ENCODE data around the gene TIGD3. TPM values are rescaled to one million over a fixed set of nuclear protein-coding genes. Genes with fewer than 3 reads are reported as not detected.

The TIGD3 gene
- total and polyA plus RNA-seq, 12 donors: 0.11 to 0.87 (median 0.33) TPM; not detected in 2

GRCh38 chr11:65311170-65311678 lies 43.3 kb upstream of the TIGD3 start:
- intact Hi-C loops (cut with DNase I): no loop called here
- Histone ChIP-seq H3K4me3 (no peak overlapping the region), H3K27me3 (peaks cover 0 to 10% (median 0%) of the 10 kb centered on the region in 7 donors), H3K27ac (peak overlapping the region in 2 of 10 donors; percentile 19 to 41), H3K4me1 (peaks cover 7 to 76% (median 49%) of the 10 kb centered on the region in 9 donors), H3K9me3 (no peaks in the 10 kb centered on the region), H3K36me3 (no peaks in the 10 kb centered on the region)
- ATAC-seq (peak in 1 of 8 donors; percentile 0), DNase-seq (peak in 1 of 2 donors; percentile 30)
- TF ChIP-seq CTCF (IDR thresholded peaks at IDR 0.05): no peak
- WGBS, 2 donors: 80 to 85% methylated on average over 5 of the region's 5 CpGs

DNA sequence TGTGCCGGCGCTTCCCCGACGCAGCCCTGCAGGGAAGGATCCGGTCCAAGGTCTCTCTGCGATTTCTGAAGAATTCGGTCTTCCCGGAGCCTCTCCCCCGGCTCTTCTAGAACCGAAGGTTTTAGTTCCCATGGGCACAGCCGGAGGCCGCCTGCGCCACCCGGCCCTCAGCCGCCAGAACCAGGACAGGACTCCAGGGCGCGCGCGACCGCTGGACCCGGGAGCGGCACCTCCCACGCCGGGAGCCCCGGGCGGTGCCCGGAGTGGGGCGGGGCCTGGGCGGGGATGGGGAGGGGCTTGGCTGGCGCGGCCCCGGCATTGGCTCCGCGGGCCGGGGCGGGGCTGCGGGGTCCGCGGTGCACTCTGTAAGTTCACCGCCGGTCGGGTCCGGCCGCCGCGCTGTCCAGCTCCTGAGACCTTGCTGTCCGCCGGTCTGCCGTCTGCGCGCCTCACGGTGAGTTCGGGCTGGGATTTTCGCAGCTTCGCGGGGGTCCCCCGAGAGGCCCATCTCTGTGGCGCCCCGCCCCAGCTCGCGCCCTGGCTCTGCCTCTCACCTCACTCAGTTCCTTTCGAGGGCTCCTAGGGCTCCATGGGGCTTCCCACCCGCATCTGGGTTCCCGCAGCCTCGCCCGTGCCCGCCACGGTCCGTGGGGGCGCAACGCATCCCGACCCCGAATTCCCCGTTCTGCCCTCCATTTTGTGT lies 39.9 kb upstream of the TIGD3 start, which contains the start of gene CDC42EP2:
Gene CDC42EP2 (plus strand): TSS at position 366 of the 703 bp plus-strand sequence. CDS start 6,033 bp downstream, outside the sequence.
- DNase-seq (peak; percentile 86 to 93), ATAC-seq (peak; percentile 87 to 97 (median 88))
- 1% methylated on average over 61 to 74 of the region's 74 CpGs for WGBS, 2 donors
- intact Hi-C loops (cut with DNase I): loop anchor here in 8 of 10 donors (1.0 to 5.0 kb wide), 5 partner anchors 14 to 87 kb away; no protein-coding TSS in a partner anchor
- Histone ChIP-seq H3K9me3 (no peaks in the 10 kb centered on the region), H3K27ac (peak within 1 kb of the TSS; percentile 87 to 99 (median 96)), H3K36me3 (peaks cover 0 to 7% (median 0%) of the 10 kb centered on the region in 9 donors), H3K27me3 (peaks cover 0 to 10% (median 0%) of the 10 kb centered on the region in 7 donors), H3K4me3 (peak within 1 kb of the TSS; percentile 83 to 100 (median 95)), H3K4me1 (peaks cover 5 to 83% (median 62%) of the 10 kb centered on the region in 9 donors)
- TF ChIP-seq CTCF (IDR thresholded peaks at IDR 0.05): peak in 1 of 9 donors; percentile 18

DNA sequence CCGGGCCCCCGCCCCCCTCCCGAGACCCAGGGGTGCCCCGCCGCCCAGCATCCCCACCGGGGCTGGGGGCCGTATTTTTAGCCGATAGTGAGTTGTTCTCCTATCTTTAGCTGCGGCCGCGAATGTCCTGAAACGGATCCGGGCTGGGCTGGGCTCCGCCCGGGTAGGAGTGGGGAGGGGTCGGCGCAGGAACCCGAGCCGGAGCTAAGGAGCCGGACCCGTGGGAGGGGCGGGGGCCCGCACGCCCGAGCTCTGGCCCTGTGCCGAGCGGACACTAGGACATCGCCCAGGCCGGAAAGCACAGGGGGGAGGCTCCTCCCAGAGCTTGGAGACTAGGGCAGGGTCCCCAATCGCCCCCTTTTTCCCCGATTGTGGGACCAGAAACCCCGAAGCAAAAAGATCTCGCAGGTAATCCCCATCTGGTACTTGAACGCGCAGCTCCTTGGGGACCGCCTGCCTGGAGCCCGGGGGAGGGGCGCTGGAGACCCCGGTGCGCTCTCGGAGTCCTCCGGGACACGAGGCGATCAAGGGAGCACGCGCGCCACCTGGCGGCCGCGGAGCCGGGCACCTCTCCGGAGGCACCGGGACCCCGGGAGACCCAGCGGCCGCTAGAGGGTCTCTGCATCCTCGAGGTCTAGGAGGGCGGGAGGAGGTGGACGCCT lies 39.2 kb upstream of the TIGD3 start:
- H3K4me3 ChIP-seq: peak overlapping the region; percentile 83 to 100 (median 95)
- 1% methylated on average over 59 of the region's 59 CpGs for WGBS, 2 donors
- peak overlapping the region; percentile 87 to 99 (median 96) for H3K27ac ChIP-seq
- peaks cover 0 to 10% (median 0%) of the 10 kb centered on the region in 7 donors for H3K27me3 ChIP-seq
- DNase-seq: peak; percentile 80 to 89
- TF ChIP-seq CTCF (IDR thresholded peaks at IDR 0.05): peak; percentile 85 to 99 (median 98)
- intact Hi-C loops (cut with DNase I): loop anchor here in 8 of 10 donors (1.0 to 5.0 kb wide), 5 partner anchors 15 to 88 kb away; no protein-coding TSS in a partner anchor
- no peaks in the 10 kb centered on the region for H3K9me3 ChIP-seq
- ATAC-seq: peak; percentile 46 to 81 (median 68)
- H3K4me1 ChIP-seq: peaks cover 4 to 81% (median 55%) of the 10 kb centered on the region in 9 donors
- H3K36me3 ChIP-seq: peaks cover 0 to 12% (median 0%) of the 10 kb centered on the region in 9 donors

GRCh38 chr11:65315866-65316226 lies 38.7 kb upstream of the TIGD3 start:
- intact Hi-C loops (cut with DNase I): loop anchor here (1.0 to 5.0 kb wide), 6 partner anchors 15 to 89 kb away; no protein-coding TSS in a partner anchor
- Histone ChIP-seq H3K27ac (peak overlapping the region; percentile 87 to 99 (median 96)), H3K4me1 (peaks cover 0 to 81% (median 50%) of the 10 kb centered on the region in 9 donors), H3K4me3 (peak overlapping the region; percentile 83 to 100 (median 95)), H3K9me3 (no peaks in the 10 kb centered on the region), H3K27me3 (peaks cover 0 to 10% (median 0%) of the 10 kb centered on the region in 7 donors), H3K36me3 (peaks cover 0 to 17% (median 4%) of the 10 kb centered on the region in 9 donors)
- ATAC-seq: no peak
- peak in 4 of 9 donors; percentile 1 to 36 (median 18) for TF ChIP-seq CTCF (IDR thresholded peaks at IDR 0.05)
- DNase-seq: no peak
- WGBS, 2 donors: 18 to 23% methylated on average over 8 of the region's 8 CpGs
